ENCODE measurements around the gene CLCN4.
A peak's percentile ranks its signal among the peaks of the same experiment; 100 is the strongest.

CLCN4 gene

GRCh38 chrX:10166248-10166716 is 9.5 kb downstream of the CLCN4 start:
- FAIRE-seq (no peak), DNase-seq (ENCODE audit: low spot score) (no peak)

GRCh38 chrX:10166731-10167151 is 10.0 kb downstream of the CLCN4 start:
- FAIRE-seq (no peak), DNase-seq (ENCODE audit: low spot score) (no peak)

GRCh38 chrX:10167573-10167972 is 10.8 kb downstream of the CLCN4 start:
- no peak for DNase-seq (ENCODE audit: low spot score)
- FAIRE-seq = no peak

DNA sequence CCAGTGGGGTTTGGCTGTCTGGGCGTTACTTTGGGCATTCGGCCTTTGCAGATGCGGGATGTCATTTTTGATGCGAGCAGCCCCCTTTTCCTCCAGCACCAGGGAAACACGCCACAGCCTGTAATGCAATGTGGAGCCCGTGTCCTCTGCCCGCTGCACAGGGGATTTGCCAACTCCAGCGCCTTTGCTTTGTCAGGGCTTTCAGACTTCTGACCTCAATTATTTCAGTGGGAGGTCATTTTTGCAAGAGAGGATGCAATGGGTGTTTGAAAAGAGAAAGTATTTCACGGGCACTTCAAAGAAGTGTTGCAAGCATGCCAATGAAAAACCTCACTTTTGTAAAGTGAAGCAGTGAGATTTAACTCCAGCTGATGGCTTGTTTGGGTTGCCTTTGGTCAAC is 11.5 kb downstream of the CLCN4 start:
- DNase-seq (ENCODE audit: low spot score) = no peak
- FAIRE-seq = no peak

- no peak for DNase-seq (ENCODE audit: low spot score)
- FAIRE-seq = no peak
Observed at GRCh38 chrX:10169175-10169574, 12.4 kb downstream of the CLCN4 start.

- DNase-seq (ENCODE audit: low spot score) = no peak
- FAIRE-seq = no peak
Observed at GRCh38 chrX:10171249-10171648, 14.5 kb downstream of the CLCN4 start.

- DNase-seq (ENCODE audit: low spot score) = no peak
- FAIRE-seq = no peak
Observed at GRCh38 chrX:10172877-10173276, 16.1 kb downstream of the CLCN4 start.

DNA sequence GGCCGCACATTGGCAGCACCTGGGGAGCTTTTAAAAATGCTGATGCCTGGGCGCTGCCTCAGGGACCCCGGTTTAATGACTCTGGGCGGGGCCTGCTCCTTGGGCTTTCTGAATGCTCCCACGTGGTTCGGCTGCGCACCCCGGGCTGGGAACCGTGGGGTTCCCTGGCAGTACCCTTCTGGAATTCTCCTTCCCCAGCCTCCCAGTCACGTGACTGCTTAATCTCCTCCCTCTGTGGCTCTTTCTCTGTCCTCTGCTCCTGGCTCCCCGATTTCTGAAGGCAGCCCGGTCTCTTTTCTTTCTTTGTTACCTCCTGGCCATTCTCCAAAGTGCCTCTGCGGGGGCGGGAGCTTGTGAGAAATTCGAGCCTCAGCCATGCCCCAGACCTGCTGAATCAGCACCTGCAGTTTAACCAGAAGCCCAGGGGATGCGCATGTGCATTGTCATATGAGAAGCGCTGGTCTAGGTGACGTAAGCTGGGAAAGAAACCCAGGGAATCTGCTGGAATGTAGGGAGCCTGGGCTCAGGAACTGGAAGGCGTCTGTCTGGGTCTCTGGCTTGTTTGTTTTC is 16.6 kb downstream of the CLCN4 start:
- DNase-seq (ENCODE audit: low spot score) (peak; percentile 75), FAIRE-seq (no peak)

DNA sequence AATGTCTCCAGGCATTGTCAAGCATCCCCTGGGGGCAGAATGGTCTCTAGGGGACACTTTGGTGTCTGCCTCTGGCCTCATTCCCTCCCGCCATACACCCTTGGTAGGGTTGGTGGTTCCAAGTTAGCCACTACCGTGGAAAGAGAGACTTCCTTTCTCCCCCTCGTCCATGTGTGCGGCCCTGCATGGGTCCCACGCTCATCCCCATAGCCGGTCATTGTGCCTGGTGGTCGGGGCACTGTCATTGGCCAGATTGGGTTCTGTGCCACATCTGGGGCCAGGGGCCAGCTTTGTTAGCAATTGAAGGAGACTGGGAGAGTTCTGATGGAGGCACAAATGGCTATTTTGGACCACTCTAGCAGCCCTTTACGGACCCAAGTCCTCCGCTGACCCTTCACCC is 17.3 kb downstream of the CLCN4 start:
- DNase-seq (ENCODE audit: low spot score) (no peak), FAIRE-seq (no peak)

DNA sequence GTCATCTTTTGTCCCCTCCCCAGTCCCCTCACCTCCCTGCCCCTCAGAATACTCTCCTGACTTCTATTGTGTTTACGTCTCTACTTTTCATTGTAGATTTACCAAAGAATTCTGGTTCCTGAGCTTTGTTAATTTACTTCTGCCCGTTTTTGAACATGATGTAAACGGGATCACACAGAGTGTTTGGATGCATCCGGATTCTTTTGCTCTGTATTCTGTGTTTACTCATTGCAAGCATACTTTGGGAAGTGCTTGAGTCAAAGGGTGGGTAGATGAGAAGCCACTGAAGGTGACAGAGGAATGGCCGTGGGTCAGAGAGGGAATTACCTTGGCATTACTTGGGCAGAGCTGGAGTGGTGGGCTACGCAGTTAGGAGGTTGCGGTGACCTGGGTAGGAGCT is 18.0 kb downstream of the CLCN4 start:
- FAIRE-seq (no peak), DNase-seq (ENCODE audit: low spot score) (no peak)

DNA sequence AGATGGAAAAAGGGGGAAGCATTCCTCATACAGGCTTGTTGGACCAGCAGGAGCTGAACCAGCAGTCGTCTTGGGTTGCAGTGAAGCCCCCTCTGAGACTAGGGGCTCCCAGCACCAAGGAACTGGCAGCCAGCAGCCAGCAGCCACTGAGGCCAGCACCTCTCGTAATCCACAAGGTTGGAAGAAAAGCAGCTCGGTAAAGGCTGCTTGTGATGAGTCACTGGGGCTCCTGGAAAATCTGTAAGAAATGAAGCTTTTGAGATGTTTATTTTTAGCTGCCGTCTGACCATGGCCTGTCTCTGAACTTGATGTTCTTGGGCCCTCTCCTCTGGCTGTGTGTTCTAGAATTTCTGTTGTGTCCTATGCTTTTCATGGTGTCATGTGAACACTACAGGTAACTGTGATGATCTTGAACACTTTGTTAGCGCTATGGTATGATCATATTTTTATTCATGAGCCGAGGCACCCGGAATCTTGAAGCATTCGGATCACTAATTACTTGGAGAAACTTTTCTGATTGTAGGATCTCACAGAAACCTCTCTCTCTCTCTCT is 18.6 kb downstream of the CLCN4 start:
- DNase-seq (ENCODE audit: low spot score) (peak; percentile 18), FAIRE-seq (no peak)

- FAIRE-seq = no peak
- DNase-seq (ENCODE audit: low spot score) = no peak
Observed at GRCh38 chrX:10176121-10177003, 19.6 kb downstream of the CLCN4 start.

GRCh38 chrX:10177004-10177396 is 20.2 kb downstream of the CLCN4 start:
- FAIRE-seq (no peak), DNase-seq (ENCODE audit: low spot score) (no peak)

- FAIRE-seq (no peak), DNase-seq (ENCODE audit: low spot score) (no peak)
Observed at GRCh38 chrX:10177601-10178000, 20.8 kb downstream of the CLCN4 start.

- no peak for FAIRE-seq
Observed at GRCh38 chrX:10178866-10179463, 22.2 kb downstream of the CLCN4 start.

GRCh38 chrX:10183760-10184159 is 27.0 kb downstream of the CLCN4 start:
- DNase-seq (ENCODE audit: low spot score) = no peak
- FAIRE-seq = no peak

More at GRCh38 chrX:10178866-10179463, 22.2 kb downstream of the CLCN4 start:
- no peak for DNase-seq (ENCODE audit: low spot score)

DNA sequence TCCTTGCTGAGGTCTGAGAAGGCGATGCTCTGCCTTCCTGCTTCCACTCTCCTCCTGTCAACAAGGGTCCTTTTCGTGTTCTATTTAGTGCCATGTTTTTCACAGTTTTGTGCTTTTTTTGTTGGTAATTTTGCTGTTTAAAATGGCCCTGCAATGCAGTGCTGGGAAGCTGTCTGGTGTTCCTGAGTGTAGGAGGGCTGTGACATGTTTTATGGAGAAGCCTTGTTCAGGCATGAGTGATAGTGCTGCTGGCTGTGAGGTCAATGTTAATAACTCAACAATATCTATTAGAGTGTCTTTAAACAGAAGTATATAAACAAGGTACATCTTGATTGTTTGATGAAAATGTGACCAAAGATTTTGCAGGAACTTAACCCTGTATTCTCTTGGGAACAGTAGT is 27.6 kb downstream of the CLCN4 start:
- no peak for FAIRE-seq

DNA sequence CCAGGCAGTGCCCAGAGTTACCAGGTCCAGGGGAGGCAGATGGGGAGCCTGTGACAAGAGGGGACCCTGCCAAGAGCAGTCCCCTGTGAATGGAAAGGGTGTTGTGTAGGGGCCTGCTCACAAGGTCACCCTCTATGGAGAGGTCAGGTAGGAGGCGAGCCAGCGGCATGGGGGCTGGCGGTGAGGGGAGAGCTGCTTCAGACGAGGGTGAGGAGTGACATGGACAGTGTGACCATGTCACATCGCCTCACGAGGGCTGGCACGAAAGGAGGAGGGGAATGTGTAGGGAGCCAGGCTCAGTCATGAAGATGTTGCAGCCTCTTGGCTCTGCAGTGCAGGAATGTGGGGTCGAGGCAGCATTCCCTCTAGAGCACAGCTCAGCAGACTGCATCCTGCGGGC is 29.6 kb downstream of the CLCN4 start:
- FAIRE-seq = no peak
- no peak for DNase-seq (ENCODE audit: low spot score)

More for the DNA sequence above, 27.6 kb downstream of the CLCN4 start:
- DNase-seq (ENCODE audit: low spot score) = no peak

DNA sequence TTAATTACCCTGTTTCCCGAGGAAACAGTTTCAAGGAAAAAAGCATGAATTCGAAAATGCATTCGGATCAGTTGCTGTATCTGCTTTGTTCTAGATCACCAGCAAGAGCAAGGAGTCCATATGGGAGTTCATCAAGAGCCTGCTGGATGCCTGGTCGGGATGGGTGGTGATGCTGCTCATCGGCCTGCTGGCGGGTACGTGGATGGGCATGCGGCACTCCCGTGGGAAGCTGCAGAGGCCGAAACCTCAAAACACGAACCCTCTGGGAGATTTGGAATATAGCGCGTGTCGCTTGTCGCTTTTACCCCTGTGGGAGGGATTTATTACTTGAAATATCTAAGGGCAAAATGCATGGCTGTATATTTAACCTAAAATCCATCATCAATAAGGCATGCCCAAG is 30.6 kb downstream of the CLCN4 start:
- DNase-seq (ENCODE audit: low spot score) (no peak), FAIRE-seq (no peak)

DNA sequence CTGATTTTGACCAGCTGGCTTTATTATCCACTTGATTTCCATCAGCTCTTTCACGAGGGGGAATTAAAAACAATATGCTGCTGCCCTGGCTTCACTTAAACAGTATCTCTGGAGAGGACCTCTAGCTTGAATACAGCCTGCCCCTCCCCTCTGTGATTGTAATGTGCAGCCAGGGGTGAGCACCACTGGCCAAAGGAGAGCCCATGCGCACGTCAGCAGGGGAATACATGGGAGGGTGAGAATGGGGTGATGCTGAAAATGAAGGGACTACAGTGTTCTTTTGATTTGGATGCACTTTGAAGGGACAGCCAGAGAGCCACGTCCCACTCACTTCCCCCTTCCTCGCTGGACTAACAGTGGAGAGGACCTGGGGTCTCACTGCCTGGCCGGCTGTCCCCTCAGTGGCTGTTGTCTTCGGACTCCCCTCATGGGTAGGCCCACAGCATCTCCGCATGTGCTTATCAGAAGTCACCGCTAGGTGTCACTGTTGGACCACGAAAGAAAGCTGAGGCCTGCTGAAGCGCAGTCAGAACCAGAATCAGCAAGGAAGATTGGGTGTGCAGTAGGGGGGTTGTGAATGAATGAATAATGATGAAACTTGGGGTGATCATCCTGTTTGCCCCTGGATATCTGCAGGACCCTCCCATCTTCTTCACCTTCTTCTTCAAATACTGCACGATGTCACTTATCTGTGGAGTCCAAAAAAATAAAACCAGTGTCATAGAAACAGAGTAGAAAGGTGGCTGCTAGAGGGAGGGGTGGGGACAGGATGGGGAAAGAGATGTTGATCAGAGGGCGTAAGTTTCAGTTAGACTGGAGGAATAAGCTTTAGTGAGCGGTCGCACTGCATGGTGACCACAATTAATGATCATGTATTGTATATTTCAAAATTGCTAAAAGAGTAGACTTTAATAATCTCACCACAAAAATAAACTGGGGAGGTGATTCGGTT is 32.8 kb downstream of the CLCN4 start:
- FAIRE-seq (no peak), DNase-seq (ENCODE audit: low spot score) (peak; percentile 39)

- no peak for FAIRE-seq
- no peak for DNase-seq (ENCODE audit: low spot score)
Observed at GRCh38 chrX:10190367-10190766, 33.6 kb downstream of the CLCN4 start.

Data from urothelium cell line (cell line).